Body of pancreas (tissue), 4 donors: ENCODE results near the gene POLR1A. TPM values are rescaled to one million over a fixed set of nuclear protein-coding genes. Genes with fewer than 3 reads are reported as not detected.

ENCODE experiments used
- ATAC-seq: fragments of 150-250 bp; one replicate; pipeline ENCODE4 v1.9.1; 2016
- DNase-seq, 4 donors: peaks; one replicate each; pipeline ENCODE4 v3.0.0-alpha.2; 2019
- H3K27ac ChIP-seq, 4 donors: fragments of 200-600 bp; sonication (generic); 1 replicate in 3 of 4; 2 replicates in 1 of 4; pipeline versions ENCODE4 v1.5.1 to v1.6.1; 2016 to 2019; ENCODE audit warnings: mild to moderate bottlenecking in 1 of 4, mixed read lengths in 1 of 4, moderate library complexity in 1 of 4
- H3K27me3 ChIP-seq, 2 donors: fragments of 200-600 bp; sonication (generic); one replicate each; pipeline ENCODE4 v1.6.0; 2016; ENCODE audit warnings: mild to moderate bottlenecking in 1 of 2
- H3K36me3 ChIP-seq, 2 donors: fragments of 200-600 bp; sonication (generic); replicated peaks in 1 of 2; 2 replicates each; pipeline ENCODE4 v1.5.1; 2016; ENCODE audit warnings: low read depth in 2 of 2; ENCODE audit not compliant: insufficient read depth in 1 of 2
- H3K4me1 ChIP-seq: fragments of 200-600 bp; sonication (generic); one replicate; pipeline ENCODE4 v1.6.0; 2016
- H3K4me3 ChIP-seq, 2 donors: fragments of 200-600 bp; sonication (generic); 1 replicate in 1 of 2; 2 replicates in 1 of 2; pipeline ENCODE4 v1.5.1; 2016 to 2019
- H3K9me3 ChIP-seq, 3 donors: fragments of 200-600 bp; sonication (generic); 1 replicate in 2 of 3; 2 replicates in 1 of 3; pipeline ENCODE4 v1.5.1; 2016
- POLR2A ChIP-seq, 3 donors: fragments of 450-650 bp; IDR thresholded peaks; one replicate each; pipeline ENCODE4 v1.6.1; 2016; ENCODE audit warnings: antibody characterized with exemption in 3 of 3, mild to moderate bottlenecking in 2 of 3
- WGBS, 2 donors: methylation state at CpG; one replicate each; pipeline ENCODE4 v1.1.5; 2017; 5-methylcytosine and 5-hydroxymethylcytosine counted together
- intact Hi-C: fragments of 100-400 bp; cut with DNase I; formaldehyde crosslinking; loops from one replicate; pipeline ENCODE4 v1.15.1; 2023
- total RNA-seq, 2 donors: library from RNA; depleted of rRNA; stranded (reverse); fragments of >200 nt; gene quantifications; one replicate each; pipeline ENCODE4 v1.1.0, GENCODE V29; 2016
- TF ChIP-seq, protein P1 (sequence below), 7 experiments: fragments of 450-650 bp in 4 of 7; fragments of 200-600 bp in 3 of 7; sonication (generic) in 3 of 7; IDR thresholded peaks; one replicate each; pipeline ENCODE4 v1.5.1; 2016 to 2019; ENCODE audit warnings: antibody characterized with exemption in 7 of 7

POLR1A gene
- total RNA-seq, 2 donors from 2014 or later = 18.7 to 36.6 TPM

DNA sequence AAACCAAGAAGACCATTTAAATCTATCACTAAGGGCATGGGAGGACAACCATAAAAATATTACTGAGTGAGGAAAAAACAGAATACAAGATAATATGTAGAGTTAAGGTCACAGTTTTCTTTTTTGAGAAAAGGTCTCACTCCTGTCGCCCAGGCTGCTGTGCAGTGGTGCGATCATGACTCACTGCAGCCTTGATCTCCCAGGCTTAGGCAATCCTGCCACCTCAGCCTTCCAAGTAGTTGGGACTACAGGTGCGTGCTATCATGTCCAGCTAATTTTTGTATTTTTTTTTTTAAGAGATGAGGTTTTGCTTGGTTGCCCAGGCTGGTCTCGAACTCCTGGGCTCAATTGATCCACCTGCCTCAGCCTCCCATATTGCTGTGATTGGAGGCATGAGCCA, 24.0 kb downstream of the POLR1A start:
- intact Hi-C loops = loop anchor here (2.0 to 10.0 kb wide), 2 partner anchors 253 to 357 kb away; no protein-coding TSS in a partner anchor
- H3K36me3 ChIP-seq = peaks cover 3 to 12% of the 10 kb centered on the region in 2 donors
- no peak overlapping the region for H3K27ac ChIP-seq
- no peaks in the 10 kb centered on the region for H3K4me1 ChIP-seq
- TF ChIP-seq, protein P1, sequence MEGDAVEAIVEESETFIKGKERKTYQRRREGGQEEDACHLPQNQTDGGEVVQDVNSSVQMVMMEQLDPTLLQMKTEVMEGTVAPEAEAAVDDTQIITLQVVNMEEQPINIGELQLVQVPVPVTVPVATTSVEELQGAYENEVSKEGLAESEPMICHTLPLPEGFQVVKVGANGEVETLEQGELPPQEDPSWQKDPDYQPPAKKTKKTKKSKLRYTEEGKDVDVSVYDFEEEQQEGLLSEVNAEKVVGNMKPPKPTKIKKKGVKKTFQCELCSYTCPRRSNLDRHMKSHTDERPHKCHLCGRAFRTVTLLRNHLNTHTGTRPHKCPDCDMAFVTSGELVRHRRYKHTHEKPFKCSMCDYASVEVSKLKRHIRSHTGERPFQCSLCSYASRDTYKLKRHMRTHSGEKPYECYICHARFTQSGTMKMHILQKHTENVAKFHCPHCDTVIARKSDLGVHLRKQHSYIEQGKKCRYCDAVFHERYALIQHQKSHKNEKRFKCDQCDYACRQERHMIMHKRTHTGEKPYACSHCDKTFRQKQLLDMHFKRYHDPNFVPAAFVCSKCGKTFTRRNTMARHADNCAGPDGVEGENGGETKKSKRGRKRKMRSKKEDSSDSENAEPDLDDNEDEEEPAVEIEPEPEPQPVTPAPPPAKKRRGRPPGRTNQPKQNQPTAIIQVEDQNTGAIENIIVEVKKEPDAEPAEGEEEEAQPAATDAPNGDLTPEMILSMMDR (IDR thresholded peaks at IDR 0.05) = no peak
- no peak for TF ChIP-seq POLR2A (IDR thresholded peaks at IDR 0.05)
- ATAC-seq (no peak), DNase-seq (no peak)
- H3K27me3 ChIP-seq = no peaks in the 10 kb centered on the region
- WGBS, 2 donors = 93% methylated on average over 4 of the region's 4 CpGs
- no peak overlapping the region for H3K4me3 ChIP-seq
- H3K9me3 ChIP-seq = no peaks in the 10 kb centered on the region

DNA sequence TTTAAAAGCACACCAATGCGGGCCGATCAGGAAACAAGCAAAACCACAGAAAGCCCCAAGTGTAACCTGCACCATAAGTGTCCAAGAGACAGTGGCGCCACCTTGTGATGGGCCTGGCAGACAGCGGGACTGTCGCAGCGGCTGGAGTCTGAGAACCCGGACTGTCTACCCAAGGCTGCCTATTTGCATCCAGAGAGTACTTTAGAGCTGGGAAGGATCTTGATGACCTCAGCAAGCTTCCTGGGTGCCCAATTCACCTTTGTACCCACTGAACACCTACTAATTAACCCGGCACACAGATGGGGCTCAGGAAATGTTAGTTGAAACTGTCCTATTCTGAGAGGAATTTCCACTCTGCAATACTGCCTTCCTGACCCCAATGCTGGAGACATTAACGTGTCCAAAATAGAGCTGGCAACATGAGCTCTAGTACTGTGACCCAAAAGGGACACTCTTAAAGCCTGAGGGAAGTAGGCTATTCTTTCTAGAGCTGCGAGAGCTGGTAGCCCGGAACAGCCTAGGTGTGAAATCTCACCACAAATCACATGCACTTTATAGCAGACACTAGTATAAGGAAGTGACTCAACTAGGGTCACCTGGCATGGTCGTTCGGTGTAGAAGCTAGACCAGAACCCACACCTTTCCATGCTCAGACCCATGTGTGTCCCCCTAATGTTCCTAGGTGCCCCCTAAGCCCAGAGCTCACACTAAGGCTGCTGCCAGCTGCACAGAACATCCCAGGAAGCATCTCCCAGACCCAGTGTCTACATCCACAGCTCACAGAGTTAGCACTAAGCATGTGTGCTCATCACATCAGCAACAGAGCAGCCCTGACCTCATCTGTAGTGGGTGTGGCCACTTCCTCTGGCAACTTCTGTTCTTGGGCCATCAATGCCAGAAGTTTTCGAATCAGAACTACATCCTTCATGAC, 25.4 kb downstream of the POLR1A start:
- 21 to 37% methylated on average over 9 to 14 of the region's 14 CpGs for WGBS, 2 donors
- H3K9me3 ChIP-seq = no peaks in the 10 kb centered on the region
- ATAC-seq (peak; percentile 81), DNase-seq (peak; percentile 84 to 91 (median 86))
- peaks cover 0 to 9% of the 10 kb centered on the region in 2 donors for H3K36me3 ChIP-seq
- H3K27me3 ChIP-seq = no peaks in the 10 kb centered on the region
- H3K4me3 ChIP-seq = no peak overlapping the region
- no peak for TF ChIP-seq POLR2A (IDR thresholded peaks at IDR 0.05)
- TF ChIP-seq, protein P1 (IDR thresholded peaks at IDR 0.05) = peak; percentile 58 to 86 (median 76)
- no peaks in the 10 kb centered on the region for H3K4me1 ChIP-seq
- no peak overlapping the region for H3K27ac ChIP-seq
- intact Hi-C loops = loop anchor here (2.0 to 10.0 kb wide), 3 partner anchors 195 to 355 kb away; partner anchors contain the start of gene ST3GAL5

DNA sequence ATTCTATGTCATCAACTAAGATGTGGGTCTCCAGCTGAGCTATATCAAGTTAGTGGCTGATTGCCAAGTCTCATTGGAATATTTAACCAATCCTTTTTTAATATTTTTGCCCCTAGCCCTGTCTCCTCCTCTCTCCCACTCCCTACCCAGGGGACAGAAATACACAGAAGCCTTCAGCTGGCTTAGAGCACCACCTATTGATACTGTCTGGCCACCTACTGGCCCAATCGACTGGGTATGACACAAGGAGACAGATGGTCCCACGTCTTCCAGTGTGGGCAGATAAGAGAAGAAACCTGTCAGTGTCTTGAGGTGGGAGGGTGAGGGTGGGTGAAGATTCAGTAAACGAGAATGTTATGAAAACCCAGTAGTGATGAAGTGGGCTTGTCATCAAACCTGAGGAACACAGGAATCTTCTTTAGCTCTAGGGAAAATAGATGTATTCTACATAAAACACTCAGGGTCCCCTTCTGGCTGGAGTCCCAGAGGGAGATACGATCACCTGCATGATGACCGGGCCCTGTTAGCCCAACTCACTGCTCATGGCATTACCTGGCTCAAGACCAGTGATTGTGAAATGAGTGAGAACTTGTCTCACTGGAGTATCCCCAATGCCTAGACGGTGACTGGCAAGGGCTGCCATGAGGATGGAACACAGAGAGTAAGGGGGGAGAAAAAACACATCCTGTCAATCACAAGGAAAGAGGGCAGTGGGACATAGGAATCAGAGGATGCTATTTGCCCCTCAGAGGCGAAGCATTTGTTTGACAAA, 26.7 kb downstream of the POLR1A start:
- H3K36me3 ChIP-seq = peaks cover 0 to 13% of the 10 kb centered on the region in 2 donors
- no peak overlapping the region for H3K27ac ChIP-seq
- intact Hi-C loops = loop anchor here (10.0 kb wide), 1 partner anchor 194 kb away; the partner anchor contains the start of gene ST3GAL5

DNA sequence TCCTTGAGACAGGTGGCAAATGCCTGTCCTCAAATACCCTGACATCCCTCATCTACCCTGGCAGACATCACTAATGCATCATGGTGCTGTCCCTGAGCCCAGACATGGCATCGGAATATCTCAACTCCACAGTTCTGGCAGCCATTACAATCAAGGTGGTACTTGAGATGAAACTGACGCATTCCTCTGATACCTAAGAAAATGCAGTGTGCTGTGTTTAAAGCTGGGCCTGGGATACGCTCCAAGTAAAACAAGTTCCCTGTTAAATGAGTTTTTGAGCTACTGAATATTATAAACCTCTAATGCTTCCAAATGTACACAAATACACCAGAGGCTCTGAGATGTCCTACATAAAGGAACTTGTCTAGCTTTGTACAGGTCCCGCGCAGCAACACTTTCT, 29.8 kb downstream of the POLR1A start:
- H3K4me3 ChIP-seq = no peak overlapping the region
- H3K27ac ChIP-seq = no peak overlapping the region
- intact Hi-C loops = loop anchor here (10.0 kb wide), 1 partner anchor 191 kb away; the partner anchor contains the start of gene ST3GAL5
- H3K4me1 ChIP-seq = peaks cover 25% of the 10 kb centered on the region
- no peak for DNase-seq
- no peaks in the 10 kb centered on the region for H3K9me3 ChIP-seq
- TF ChIP-seq POLR2A (IDR thresholded peaks at IDR 0.05) = no peak
- TF ChIP-seq, protein P1 (IDR thresholded peaks at IDR 0.05) = no peak
- peaks cover 0 to 15% of the 10 kb centered on the region in 2 donors for H3K36me3 ChIP-seq
- 93 to 94% methylated on average over 5 of the region's 5 CpGs for WGBS, 2 donors
- no peaks in the 10 kb centered on the region for H3K27me3 ChIP-seq
- ATAC-seq = no peak

More for the DNA sequence above, 26.7 kb downstream of the POLR1A start:
- ATAC-seq = no peak
- H3K4me3 ChIP-seq = no peak overlapping the region
- WGBS, 2 donors = 40 to 41% methylated on average over 7 of the region's 7 CpGs
- H3K9me3 ChIP-seq = no peaks in the 10 kb centered on the region
- TF ChIP-seq, protein P1 (IDR thresholded peaks at IDR 0.05) = peak; percentile 24 to 78 (median 73)
- no peak for TF ChIP-seq POLR2A (IDR thresholded peaks at IDR 0.05)
- peak; percentile 50 to 64 (median 56) for DNase-seq
- H3K27me3 ChIP-seq = no peaks in the 10 kb centered on the region
- H3K4me1 ChIP-seq = no peaks in the 10 kb centered on the region
